Measurements from ENCODE around the gene PRM2.

DNA sequence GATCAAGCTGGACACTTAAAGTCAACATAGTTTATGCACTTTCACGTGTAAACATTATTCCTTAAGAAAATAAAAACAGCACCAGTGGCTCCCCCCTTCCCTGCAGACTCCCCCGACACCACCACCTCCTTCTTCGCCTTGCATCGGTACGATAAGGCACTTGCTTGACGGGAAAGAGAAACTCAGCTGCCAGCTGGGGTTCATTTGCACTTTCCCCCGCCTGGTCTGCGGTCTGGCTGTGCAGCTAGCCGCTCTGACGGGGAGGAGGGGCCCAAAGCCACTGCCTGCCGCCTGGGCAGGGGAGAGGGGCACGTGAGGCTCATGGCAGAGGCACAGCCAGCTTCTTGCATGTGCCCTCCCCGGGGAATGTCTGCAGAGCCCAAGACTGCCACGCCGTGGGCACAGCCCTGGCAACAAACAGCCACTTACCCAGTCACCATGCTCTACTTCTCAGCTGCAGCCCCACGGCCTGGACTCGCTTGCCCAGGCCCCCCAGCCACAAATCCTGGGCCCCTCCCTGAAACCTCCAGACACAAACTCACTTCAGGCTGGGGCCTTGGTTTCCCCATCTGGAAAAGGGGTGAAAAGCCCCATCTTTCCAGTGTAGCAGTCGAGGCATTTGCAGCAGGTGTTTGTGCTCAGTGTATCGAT is 21.3 kb upstream of the PRM2 start:
- TF ChIP-seq EZH2phosphoT487 (IDR thresholded peaks at IDR 0.05; ENCODE audit: insufficient read depth, low read depth), result no peak
- no peak for TF ChIP-seq EZH2 (IDR thresholded peaks at IDR 0.05; ENCODE audit: insufficient read depth, poor library complexity, severe bottlenecking)

Measured in GM23248 (cell line).